ENCODE measurements around the gene PSORS1C2. TPM values are rescaled to one million over a fixed set of nuclear protein-coding genes. Genes with fewer than 3 reads are reported as not detected.
A peak's percentile ranks its signal among the peaks of the same experiment; 100 is the strongest.

Gene PSORS1C2
- total and polyA plus RNA-seq, 2 donors (not counting 3 experiments of a cell fraction or from before 2014, with no cell fraction given): not detected

DNA sequence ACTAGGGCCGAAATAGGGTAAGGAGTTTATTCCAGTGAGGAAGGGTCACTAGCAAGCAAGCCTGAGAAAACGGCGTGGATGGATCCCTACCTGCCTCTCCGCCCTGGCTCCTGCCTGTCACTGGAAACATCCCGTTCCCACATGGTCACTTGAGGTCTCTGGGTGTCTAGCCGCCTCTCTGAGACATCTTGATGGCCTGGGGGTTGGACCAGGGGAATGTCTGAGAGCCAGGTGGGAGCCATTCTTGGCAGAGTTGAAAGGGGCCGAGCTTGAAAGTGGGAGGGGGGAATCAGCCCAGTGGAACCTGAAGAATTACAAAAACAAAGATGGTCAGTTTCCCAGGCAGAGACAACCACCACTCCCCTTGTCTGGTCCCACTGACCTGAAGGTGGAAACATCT, 17.8 kb upstream of the PSORS1C2 start:
- no peak for FAIRE-seq
- DNase-seq (ENCODE audit: low read depth, low spot score): no peak
- TSS peak; percentile 51 for BruUV-seq (replicated peaks)
- Histone ChIP-seq H3K27me3 (ENCODE audit: control insufficient read depth in 2 of 2, insufficient read depth in 2 of 2, low read length in 2 of 2) (no peaks in the 10 kb centered on the region), H3K4me1 (ENCODE audit: control insufficient read depth, extremely low read depth, insufficient read depth, low read length) (peaks cover 12% of the 10 kb centered on the region), H3K79me2 (ENCODE audit: control insufficient read depth, insufficient read depth, low read length) (peaks cover 15% of the 10 kb centered on the region), H3K4me2 (ENCODE audit: insufficient read depth, low read length) (no peak overlapping the region), H3K9me1 (replicated peaks; ENCODE audit: control insufficient read depth, extremely low read depth, insufficient read depth, low read length) (no peaks in the 10 kb centered on the region), H3K4me3 (replicated peaks in 1 of 3; ENCODE audit: insufficient read depth in 1 of 3, low read depth in 1 of 3, low read length in 3 of 3) (no peak overlapping the region), H3K9ac (replicated peaks; ENCODE audit: extremely low read depth, insufficient read depth, low read length) (no peak overlapping the region), H3K27ac (ENCODE audit: insufficient read depth, low read depth, low read length) (no peak overlapping the region), H4K20me1 (replicated peaks; ENCODE audit: control insufficient read depth, extremely low read depth, insufficient read depth, low read length) (no peaks in the 10 kb centered on the region), H2AFZ (ENCODE audit: low read depth, low read length) (no peak overlapping the region), H3K9me3 (replicated peaks; ENCODE audit: control insufficient read depth, insufficient read depth, low read length) (no peaks in the 10 kb centered on the region), H3K36me3 (ENCODE audit: control insufficient read depth in 2 of 2, extremely low read depth in 1 of 2, insufficient read depth in 2 of 2, low read length in 2 of 2) (no peaks in the 10 kb centered on the region)
- intact Hi-C loops (cut with micrococcal nuclease): no loop called here
- ChIA-PET POLR2A (no interaction called here), CTCF (no interaction called here)
- TF ChIP-seq POLR2AphosphoS5 (IDR thresholded peaks at IDR 0.05; ENCODE audit: insufficient read depth, low read depth, low read length) (no peak), POLR2A (IDR thresholded peaks at IDR 0.05; ENCODE audit: low read depth, low read length) (no peak), GATA2 (IDR thresholded peaks at IDR 0.05; ENCODE audit: insufficient read depth, insufficient read length, low read depth, low read length) (no peak), JUN (IDR thresholded peaks at IDR 0.05; ENCODE audit: borderline replicate concordance, insufficient read depth, insufficient read length, low read depth) (no peak), EZH2 (IDR thresholded peaks at IDR 0.05; ENCODE audit: borderline replicate concordance, low read depth, low read length, severe bottlenecking) (no peak), FOS (IDR thresholded peaks at IDR 0.05; ENCODE audit: borderline replicate concordance, insufficient read depth, low read length) (no peak), MYC (IDR thresholded peaks at IDR 0.05; ENCODE audit: low read depth, low read length) (no peak), MAX (IDR thresholded peaks at IDR 0.05; ENCODE audit: insufficient read depth, insufficient read length) (no peak)
- TF ChIP-seq, protein P1, sequence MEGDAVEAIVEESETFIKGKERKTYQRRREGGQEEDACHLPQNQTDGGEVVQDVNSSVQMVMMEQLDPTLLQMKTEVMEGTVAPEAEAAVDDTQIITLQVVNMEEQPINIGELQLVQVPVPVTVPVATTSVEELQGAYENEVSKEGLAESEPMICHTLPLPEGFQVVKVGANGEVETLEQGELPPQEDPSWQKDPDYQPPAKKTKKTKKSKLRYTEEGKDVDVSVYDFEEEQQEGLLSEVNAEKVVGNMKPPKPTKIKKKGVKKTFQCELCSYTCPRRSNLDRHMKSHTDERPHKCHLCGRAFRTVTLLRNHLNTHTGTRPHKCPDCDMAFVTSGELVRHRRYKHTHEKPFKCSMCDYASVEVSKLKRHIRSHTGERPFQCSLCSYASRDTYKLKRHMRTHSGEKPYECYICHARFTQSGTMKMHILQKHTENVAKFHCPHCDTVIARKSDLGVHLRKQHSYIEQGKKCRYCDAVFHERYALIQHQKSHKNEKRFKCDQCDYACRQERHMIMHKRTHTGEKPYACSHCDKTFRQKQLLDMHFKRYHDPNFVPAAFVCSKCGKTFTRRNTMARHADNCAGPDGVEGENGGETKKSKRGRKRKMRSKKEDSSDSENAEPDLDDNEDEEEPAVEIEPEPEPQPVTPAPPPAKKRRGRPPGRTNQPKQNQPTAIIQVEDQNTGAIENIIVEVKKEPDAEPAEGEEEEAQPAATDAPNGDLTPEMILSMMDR (IDR thresholded peaks at IDR 0.05; ENCODE audit: extremely low read depth in 1 of 2, insufficient read depth in 1 of 2, low read depth in 1 of 2, low read length in 2 of 2): no peak
- dilution Hi-C loops (cut with MboI; ENCODE audit: extremely low pct_ligation_motif_present, low sequenced_read_pairs): no loop called here
